ENCODE measurements around the gene CORO6. TPM values are rescaled to one million over a fixed set of nuclear protein-coding genes. Genes with fewer than 3 reads are reported as not detected.

Gene CORO6
- total and polyA plus RNA-seq, 2 of the 13 experiments (the other 11 are each of a cell fraction or from before 2014, with no cell fraction given): 0.42 to 0.82 TPM

DNA sequence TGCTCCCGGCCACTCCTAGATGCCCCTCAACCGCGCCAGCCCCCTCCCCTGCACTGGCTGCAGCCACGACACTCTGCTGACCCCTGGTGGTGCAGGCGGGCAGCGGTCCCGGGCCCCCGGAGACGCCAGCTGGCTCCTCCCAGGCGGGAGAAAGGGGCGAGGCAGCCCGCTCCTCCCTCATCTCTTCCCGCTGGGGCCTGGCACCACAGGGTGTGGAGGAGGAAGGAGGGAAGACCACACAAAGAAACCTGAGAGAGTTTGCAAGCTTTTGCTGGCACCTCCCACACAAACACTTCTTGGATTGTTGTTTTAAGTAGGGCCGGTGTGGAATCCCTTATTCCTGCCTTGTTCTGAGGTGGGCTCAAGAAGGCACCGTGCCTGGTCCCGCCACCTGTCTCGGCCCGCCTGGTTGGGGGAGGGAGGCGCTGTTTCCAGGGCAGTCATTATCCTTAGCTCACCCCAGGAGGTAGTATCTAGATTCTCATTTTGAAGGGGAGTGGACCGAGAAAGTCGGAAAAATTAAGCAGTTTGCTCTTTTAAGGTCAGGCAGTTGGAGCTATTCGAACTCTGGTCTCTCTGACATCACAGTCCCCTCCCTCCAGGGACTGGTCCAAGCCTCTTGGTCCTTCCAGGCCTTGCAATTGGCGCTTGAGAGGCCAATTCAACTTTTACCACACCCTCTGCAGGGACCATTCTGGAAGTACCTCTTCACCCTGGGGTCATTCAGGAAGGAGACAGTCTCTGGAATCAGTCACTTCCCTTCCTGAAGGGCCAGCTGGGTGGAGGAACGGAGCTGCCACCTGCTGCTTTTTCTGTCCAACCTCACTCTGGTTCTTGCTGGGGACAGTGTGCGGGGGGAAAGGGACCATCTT lies 30.7 kb downstream of the CORO6 start (continued):
- TF ChIP-seq ZBTB3 (CRISPR knock-in tag; IDR thresholded peaks at IDR 0.05; ENCODE audit: borderline replicate concordance, low read depth) (no peak), ZNF704 (CRISPR knock-in tag; IDR thresholded peaks at IDR 0.05; ENCODE audit: borderline replicate concordance) (no peak), ZNF383 (CRISPR knock-in tag; IDR thresholded peaks at IDR 0.05; ENCODE audit: borderline replicate concordance) (no peak), ZFP36 (IDR thresholded peaks at IDR 0.05; ENCODE audit: borderline replicate concordance, low read depth, low read length, partially characterized antibody) (no peak), ARID5B (CRISPR knock-in tag; IDR thresholded peaks at IDR 0.05) (peak; percentile 46; the same call in 1 of the 2 replicates), THAP7 (CRISPR knock-in tag; IDR thresholded peaks at IDR 0.05) (no peak), TAF15 (IDR thresholded peaks at IDR 0.05; ENCODE audit: low read depth, low read length, poor library complexity, severe bottlenecking) (no peak), GTF2F1 (IDR thresholded peaks at IDR 0.05; ENCODE audit: low read length) (no peak), SETDB1 (CRISPR knock-in tag; IDR thresholded peaks at IDR 0.05; ENCODE audit: borderline replicate concordance) (no peak), MIXL1 (CRISPR knock-in tag; IDR thresholded peaks at IDR 0.05) (0 out of 2 replicates have a peak, but pooled peaks have one; percentile 44), MEIS2 (CRISPR knock-in tag; IDR thresholded peaks at IDR 0.05) (no peak), PITX1 (CRISPR knock-in tag; IDR thresholded peaks at IDR 0.05) (no peak; the same call in 1 of the 2 replicates), FOXP1 (IDR thresholded peaks at IDR 0.05) (no peak), FOXP1 (CRISPR knock-in tag; IDR thresholded peaks at IDR 0.05) (no peak), CBFB (CRISPR knock-in tag; IDR thresholded peaks at IDR 0.05) (no peak), KAT7 (CRISPR knock-in tag; IDR thresholded peaks at IDR 0.05; ENCODE audit: borderline replicate concordance) (no peak; the same call in 1 of the 2 replicates), TBX2 (CRISPR knock-in tag; IDR thresholded peaks at IDR 0.05; ENCODE audit: borderline replicate concordance) (no peak), ZSCAN9 (CRISPR knock-in tag; IDR thresholded peaks at IDR 0.05; ENCODE audit: borderline replicate concordance) (no peak; the same call in 1 of the 2 replicates)
